ENCODE results near the gene MSI2.

MSI2 gene

DNA sequence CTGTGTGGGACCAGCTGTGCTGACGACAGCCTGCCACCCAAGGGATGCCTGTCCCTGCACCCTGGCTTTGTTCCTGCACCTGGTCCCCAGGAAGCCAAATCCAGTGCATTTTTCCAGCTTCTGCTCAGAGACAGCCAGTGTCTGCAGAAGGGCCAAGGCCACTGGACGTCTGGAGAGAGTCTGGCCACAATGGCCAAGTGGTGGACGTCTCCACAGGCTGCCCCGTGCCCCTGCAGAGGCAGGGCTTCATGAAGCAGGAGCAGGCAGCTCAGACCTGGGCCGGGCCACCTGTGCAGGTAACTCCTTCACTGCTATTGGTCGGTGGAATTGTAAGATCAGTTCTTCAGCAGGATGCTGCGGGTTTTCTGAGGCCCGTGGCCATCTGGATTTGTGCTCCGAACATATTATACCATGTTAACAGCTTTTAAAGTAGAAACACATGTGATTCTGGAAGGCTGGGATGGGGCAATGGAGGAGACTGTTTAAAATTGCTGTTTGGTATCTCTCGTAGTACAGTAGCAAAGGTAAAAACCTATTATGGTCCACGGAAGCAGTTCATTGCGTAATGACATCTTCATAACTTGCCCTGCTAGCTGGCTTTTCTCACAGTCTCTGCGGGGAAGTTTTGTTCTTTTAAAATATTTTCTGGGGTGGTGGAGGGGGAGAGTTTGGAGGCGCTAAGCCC, 303.5 kb downstream of the MSI2 start:
- in situ Hi-C loops (cut with MboI; ENCODE audit: low sequenced_read_pairs): no loop called here

DNA sequence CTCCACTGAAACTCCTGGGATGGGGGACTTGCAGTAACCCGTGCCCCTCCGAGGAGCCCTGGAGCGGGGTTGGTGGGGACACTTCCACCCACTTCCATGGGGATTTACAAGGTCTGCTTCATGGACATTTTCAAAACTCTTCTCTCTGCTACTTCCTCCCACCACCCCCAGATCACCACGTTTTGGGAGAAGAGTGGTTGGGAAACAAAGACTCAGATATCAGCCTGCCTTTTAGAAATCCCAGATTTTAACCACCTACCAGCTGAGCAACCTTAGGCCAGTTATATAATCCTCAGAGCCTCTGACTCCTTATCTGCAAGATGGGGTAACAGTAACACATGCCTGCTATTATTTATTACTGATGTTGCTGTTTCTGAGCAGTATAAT, 304.0 kb downstream of the MSI2 start:
- in situ Hi-C loops (cut with MboI; ENCODE audit: low sequenced_read_pairs): no loop called here

DNA sequence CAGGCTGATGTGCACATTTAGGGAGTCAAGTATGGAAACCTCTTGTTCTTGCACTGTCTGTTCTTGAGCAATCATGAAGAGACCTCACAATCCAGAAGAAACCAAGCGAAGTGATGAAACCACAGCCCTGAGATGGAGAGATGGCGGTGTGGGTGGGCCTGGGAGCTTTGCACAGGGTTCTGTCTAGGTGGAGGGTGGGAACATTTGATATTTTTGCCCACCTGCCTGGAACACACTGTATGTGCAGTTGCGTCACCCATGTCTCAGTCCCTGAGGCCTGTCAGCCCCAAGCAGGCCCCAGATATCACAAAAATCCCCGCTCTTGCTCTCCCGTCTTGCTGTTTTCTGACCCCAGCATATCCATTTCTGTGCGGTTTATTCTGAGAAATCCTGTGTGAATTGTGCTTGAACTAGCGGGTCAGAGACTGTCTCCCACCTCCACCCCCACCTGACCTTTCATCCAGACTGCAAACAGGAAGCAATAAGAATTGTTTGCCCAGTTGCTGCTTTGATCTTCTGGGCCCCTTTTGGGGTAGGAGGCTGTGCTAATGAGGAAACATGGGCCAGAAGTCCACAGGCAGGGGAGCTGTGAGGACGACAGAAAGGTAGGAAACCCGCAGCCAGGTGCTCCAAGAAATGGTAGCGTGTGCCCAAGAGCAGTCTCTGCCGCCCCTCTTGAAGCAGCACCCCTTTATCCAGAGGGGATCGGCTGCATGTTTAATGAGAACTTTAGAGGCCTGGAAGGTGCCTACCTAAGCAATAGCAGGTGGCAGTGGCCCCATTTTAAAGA, 304.9 kb downstream of the MSI2 start:
- in situ Hi-C loops (cut with MboI; ENCODE audit: low sequenced_read_pairs): no loop called here

DNA sequence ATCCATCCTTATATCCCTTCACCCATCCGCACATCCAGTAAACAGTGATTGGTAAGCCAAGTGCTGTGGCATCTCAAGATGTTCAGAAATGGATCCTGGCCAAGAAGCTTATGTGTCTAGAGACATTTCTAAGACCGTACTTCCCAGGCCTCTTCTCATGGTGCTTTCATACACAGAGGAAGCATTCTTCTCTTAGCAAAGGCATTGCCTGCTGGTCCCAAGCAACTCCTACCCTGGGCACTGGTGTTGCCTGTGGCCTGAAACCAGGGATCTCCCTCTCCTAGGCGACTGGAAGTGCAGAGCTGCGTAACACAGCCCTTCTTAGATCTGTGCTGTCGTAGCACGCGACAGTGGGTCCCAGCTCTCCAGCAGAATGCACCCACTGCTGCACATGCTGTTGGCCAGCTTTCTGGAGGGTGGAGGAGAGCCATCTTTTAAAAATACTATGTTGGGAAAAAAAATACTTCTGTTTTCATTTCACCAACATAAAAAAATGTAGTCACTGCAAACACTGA, 305.9 kb downstream of the MSI2 start:
- in situ Hi-C loops (cut with MboI; ENCODE audit: low sequenced_read_pairs): no loop called here

DNA sequence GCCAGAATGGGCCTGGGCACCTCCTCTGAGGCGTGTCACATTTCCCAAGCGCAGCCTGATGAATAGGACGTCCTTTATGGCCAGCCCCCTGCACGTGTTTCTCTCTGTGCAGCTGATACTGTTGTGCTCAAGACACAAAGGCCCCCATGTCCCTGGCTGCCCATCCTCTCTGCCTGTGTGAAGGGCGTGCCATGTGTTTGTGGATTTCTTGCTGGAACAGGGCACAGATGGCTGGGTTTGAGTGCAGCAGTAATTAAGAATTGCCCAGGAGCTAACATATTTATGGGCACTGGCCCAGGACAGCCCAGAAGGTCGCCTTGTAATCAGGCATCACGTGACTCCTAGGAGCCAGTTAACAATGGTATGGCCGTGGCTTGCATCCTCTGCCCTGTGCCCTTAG, 307.6 kb downstream of the MSI2 start:
- in situ Hi-C loops (cut with MboI; ENCODE audit: low sequenced_read_pairs): no loop called here

DNA sequence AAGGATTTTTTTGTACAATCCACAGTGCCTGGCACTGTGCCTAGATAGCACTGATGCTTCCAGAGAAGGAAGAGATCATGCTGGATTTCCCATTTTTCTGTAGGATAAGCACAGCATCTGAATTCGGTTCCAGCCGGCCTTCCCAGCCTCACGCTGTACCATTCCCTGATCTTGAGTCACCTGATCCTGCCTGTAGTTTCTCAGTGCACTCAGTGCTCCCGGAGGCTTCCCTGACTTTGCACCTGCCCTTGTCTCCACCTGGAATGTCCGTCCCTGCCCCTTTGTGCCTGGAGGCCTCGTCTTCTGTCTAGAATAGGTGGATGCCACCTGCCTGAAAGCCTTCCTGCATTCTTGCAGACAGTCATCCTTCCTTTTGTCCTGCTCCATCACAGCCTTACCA, 308.9 kb downstream of the MSI2 start:
- in situ Hi-C loops (cut with MboI; ENCODE audit: low sequenced_read_pairs): no loop called here

DNA sequence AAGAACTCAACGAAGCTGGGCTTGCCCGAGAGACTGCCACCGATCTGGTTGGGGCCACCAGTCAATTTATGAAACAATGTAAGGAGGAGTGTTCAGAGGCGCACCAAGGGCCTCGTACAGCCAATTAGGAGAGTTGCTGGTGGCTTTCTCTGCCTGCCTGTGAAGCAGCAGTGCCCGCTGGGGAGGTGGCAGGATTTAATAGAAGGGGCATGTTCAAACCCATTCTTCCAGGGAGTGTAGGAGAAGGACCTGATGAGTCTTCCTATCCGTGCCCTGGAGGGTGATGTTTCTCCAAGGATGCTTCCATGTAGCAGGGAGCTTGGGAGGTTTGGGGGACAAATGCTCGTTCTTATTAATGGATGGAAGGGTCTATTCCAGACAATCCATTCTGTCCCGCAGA, 310.4 kb downstream of the MSI2 start:
- in situ Hi-C loops (cut with MboI; ENCODE audit: low sequenced_read_pairs): no loop called here

DNA sequence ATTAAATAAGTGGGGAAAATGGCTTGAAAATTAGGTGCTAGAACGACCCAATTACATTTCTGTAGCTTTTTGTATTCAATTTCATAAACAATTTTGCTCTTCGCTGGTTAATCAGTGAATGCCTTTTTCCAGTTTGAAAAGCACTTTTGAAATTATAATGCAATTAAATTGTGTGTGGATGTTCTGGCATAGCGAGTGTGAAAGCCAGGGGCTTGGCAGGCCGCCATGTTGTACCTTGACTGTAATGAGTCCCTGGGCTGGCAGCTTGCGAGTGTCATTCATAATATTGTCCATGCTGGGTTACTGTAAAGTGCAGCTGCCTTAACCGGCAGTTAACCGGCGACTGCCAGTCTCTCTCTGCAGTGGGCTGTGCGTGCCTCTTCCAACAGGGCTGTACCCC, 310.9 kb downstream of the MSI2 start:
- in situ Hi-C loops (cut with MboI; ENCODE audit: low sequenced_read_pairs): no loop called here

DNA sequence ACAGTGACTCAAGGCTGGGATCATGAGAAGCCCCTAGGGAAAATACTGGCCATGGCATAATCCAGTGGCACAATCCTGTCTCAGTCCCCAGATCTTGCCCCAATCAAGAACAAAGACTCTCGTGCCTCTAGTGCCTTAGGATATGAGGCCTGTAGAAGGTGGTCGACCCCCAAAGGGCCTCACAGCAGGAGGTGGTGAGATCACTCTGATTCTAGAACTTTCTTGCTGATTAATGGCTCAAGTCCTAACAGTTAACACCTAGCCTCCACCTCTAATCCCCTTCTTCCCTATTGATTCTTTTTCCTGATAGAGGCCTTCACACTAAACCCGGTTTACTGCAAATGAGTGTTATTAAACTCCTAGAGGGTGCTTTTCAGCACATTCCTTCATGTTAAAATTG, 312.0 kb downstream of the MSI2 start:
- in situ Hi-C loops (cut with MboI; ENCODE audit: low sequenced_read_pairs): no loop called here

DNA sequence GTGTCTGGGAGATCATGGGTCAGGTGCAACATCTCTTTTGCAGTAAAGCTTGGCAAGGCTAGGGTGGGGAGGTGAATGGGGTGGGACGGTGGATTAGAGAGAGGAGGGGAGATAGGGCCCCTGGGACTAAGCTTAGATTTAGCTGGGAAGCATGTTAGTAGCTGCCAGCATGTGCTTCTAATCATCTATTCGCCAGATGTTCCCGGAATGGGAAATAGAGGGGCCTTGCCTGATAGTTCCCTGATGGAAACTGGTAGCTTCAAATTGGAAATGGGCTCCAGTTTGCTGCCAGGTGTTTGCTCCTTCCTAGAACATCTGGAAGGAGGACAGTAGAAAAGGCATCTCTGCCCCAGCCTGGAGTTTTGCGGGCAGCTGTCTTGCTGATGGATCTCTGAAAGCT, 312.7 kb downstream of the MSI2 start:
- in situ Hi-C loops (cut with MboI; ENCODE audit: low sequenced_read_pairs): no loop called here

DNA sequence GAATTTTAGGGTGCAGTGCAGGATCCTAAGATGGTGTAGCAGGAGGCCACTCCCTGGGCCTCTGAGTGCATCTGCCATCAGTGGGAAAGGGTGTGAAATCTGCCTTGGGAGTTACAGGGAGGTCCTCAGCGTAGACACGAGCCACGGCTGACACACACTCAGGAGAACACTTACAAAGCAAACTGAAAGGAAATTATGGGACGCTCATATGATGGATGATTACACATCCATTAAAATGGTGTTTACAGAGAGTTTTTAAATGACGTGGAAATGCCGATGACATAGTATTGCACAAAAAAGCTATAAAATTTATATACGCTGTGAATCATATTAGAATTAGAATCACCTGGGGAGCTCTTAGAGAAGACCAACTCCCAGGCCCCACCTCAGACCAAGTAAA, 313.5 kb downstream of the MSI2 start:
- in situ Hi-C loops (cut with MboI; ENCODE audit: low sequenced_read_pairs): no loop called here

DNA sequence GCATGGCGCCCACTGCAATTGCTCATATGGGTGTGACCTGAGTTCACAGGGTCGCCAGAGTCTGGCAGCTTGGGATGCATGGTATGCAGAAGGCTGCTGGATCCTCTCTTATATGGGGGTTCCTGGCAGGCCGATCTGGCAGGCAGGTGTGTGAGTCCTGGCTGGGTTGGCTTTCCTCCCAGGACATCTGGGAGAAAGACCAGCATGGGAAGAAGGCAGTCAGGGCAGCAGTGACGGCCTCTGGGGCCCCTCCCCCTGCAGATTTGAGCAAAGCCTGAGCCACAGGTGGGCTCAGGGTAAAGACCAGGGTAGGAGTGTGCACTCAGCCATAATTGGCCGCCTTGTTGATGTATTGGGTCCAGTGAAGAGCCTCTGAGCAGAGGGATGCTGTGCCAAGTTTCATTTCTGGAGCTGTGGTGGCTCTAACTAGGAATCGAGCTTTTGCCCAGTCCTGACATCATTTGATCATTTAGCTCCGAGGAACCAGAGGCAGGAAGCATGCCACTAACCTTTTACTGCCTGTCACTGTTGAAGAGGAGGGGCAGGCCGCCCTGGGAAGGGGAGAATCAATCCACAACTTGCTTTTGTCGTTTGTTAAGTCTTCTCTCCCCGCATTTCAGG, 314.5 kb downstream of the MSI2 start:
- in situ Hi-C loops (cut with MboI; ENCODE audit: low sequenced_read_pairs): no loop called here

DNA sequence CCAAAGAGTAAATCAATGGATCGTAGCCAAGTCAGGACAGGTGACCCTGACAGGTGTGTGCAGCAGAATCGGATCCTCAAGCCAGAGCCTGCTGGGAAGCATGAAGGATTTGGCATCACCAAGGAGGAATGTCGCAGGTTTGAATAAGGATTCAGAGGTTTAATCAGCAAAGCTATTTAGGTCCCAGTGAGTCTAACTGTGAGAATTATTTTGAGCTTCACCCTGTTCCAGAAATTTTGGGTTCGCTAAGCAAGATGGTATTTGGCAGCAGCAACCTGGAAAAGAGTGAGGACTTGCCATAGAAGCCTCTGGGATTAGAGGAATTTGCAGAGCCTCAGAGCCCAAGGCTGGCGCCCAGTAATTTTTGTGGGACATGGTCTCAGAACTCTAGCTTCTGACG, 315.7 kb downstream of the MSI2 start:
- in situ Hi-C loops (cut with MboI; ENCODE audit: low sequenced_read_pairs): no loop called here

DNA sequence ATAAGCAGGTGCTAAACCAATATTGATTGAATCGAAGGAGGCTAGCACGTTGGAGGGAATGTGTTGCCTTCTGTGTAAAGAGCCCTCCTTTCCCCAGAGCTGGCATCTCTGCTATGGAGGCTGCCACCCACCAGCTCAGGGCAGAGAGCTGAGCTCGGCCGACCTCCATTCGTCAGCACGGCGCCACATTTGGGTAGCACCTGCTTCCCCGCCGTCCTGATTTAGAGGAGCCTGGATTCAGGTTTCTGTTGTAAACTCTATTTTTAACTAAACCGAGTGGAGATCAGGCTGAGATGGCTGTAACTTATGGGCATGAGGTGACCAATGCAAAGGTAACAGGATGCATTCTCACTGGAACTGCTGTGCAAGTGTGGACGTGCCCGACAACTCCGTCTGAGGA, 316.3 kb downstream of the MSI2 start:
- in situ Hi-C loops (cut with MboI; ENCODE audit: low sequenced_read_pairs): no loop called here

DNA sequence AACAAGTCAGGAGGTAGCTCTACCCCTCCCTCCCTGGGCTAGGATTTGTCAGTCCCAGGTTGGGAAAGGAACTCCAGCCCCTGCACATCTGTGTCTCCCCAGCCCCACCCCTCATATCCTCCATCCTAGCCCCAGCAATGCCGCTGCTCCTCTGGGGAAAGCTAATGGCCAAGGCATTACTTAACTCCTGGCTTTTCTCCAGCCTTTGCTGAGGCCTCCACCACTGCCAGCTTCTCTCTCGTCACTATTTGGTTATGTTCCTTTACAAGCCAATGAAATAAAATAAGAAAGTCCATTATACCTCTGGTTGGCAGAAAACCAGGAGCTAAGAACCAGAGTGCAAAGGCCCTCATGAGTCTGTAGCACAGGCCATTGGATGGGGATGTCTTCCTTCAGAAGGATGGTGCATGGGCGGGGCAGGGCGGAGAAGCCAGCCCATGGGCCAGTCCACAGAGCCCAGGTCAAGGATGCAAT, 317.8 kb downstream of the MSI2 start:
- in situ Hi-C loops (cut with MboI; ENCODE audit: low sequenced_read_pairs): no loop called here

DNA sequence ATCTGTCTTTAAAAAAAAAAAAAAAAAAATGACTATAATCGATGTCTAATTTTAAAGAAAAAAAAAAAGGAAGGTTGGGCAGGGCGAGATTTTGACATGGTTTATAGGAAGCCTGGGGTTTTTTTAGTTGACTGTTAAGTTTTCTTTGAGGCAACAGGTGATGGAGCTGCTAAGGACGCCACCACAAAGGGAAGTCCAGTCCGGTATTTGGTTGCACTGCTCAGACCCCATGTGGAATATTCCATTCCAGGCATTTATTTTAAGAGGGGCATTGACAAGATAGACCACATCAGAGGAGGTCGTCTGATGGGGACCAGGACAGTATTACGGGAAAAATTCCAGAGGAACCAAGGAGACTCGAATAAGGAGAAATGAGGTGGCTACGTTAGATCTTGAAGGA, 320.4 kb downstream of the MSI2 start:
- in situ Hi-C loops (cut with MboI; ENCODE audit: low sequenced_read_pairs): no loop called here

DNA sequence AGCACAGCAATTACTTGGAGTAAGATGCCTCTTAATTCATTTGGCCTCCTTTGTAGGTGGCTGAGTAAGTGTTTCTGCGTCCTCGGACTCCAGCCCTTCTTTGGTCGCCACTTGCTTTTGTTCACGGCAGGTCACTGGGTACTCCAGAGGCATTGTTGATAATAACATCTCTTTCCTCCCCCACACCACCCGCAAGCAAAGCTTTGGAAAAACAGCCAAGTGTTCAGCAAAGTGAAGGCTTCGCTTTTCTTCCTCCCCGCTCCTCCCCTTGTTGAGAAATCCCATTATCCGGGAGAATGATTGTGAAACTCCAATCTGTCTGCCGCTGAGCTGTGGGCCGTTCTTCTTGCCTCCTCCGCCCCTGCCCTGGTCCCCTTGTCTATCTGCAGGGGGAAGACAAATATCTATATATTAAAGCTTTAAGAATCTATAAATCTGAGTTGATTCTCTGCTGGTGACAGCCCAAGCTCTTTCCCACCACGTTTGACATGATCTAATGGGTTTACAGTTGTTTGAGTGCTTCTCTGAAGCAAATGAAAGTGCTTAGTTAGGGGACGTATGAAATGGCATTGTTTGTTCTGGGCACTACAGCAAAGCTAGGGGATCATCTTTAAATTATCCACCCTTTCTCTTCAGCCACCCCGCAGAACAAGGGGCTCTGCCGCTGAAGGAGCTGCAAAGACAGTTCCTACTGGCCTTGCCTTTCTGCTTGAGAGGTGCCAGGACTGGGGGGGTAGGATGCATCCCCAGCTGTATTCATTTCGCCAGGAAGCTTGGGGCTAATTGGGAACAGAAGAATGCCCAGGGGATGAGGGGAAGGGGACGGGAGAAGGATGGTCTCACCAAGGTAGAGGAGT, 321.7 kb downstream of the MSI2 start:
- in situ Hi-C loops (cut with MboI; ENCODE audit: low sequenced_read_pairs): no loop called here

DNA sequence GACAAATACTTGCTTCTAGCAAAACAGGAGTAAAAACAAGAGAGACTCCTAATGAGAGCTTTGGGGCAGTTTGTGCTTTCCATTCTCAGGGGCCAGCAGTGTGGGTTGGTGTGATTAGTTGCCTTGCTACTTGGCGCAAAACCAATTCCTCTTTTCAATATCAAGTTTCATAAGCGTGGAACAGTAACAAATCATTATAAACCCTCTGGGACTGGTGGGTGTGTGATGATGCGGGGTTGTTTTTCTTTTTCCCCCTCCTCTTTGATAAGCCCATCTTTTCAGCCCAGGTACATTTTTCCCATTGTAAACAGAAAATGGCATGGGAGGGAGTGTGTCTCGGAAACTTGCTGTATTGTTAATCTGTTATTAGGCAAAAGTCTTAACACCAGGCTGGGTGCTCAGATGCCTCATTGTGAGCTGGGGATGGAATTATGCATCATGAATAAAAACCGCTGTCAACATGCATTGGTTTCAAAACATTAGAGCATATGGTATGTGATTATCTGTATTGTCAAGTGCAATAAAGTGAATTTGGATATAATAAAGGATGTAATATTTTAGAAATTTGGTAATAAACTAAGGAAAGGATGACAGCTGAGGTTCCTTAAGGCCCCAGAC, 322.4 kb downstream of the MSI2 start:
- in situ Hi-C loops (cut with MboI; ENCODE audit: low sequenced_read_pairs): no loop called here

DNA sequence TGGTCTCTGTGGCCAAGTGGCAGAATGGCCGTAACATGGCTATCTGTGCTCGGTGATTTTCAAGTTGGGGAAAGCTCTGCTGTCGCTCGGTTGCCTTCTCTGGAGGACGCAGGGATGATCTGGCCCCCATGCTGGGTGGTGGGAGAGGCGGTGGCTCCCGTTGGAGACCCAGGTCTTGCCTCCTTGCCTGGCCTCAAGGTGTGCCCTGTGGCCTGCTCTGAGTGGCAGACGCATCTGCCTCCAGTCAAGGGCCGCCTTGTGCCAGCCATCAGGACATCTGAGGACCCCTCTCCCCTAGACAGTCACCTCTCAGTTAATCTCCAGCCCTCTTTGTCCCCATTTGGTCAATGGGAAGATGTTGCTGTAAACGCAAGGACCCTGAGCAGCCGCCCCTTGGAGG, 322.9 kb downstream of the MSI2 start:
- in situ Hi-C loops (cut with MboI; ENCODE audit: low sequenced_read_pairs): no loop called here

DNA sequence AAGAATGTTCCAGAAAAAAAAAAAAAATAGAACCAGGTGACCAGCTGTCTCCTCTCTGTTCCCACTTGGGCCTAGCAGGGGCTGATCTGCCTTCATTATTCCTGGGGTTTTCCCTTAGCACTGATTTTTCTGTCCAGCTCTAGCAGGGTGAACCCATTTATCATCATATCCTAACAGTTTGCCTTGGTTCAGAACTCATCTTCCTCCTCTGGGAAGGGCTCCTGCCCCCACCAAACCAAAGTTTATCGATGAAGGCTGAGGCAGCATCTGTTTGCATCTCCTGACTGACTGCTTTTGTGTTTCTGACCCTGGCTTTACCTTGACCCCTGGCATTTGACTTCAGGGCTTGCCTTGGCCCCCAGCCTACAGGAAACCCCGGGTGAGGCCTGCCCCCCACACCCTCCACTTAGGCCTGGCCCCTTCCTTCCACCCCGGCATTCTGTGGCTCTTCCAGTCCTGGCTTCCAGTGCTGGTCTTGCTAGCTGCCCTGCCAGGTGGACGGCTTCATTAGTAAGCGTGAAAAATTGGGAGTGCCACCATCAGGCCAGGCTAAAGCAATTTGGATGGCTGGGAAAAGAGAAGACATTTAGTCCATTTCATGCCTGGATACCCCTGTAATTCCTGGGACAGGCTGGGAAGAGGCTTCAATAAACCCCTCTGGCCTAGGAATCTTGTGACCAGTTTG, 323.9 kb downstream of the MSI2 start:
- in situ Hi-C loops (cut with MboI; ENCODE audit: low sequenced_read_pairs): no loop called here
